ENCODE data around the gene LRRTM3.

GRCh38 chr10:66925373-66925772 is 463 bp upstream of the LRRTM3 start:
- TF ChIP-seq JUN (IDR thresholded peaks at IDR 0.05) (no peak), POLR2A (IDR thresholded peaks at IDR 0.05; ENCODE audit: low read length) (no peak)
